Middle frontal gyrus (tissue), 1 donor: ENCODE measurements around the gene CLIC2.

Source experiments
- DNase-seq: peaks from one replicate; pipeline ENCODE4 v3.0.0-alpha.2; 2015; ENCODE audit warnings: low spot score; ENCODE audit errors: extremely low spot score

CLIC2 gene

DNA sequence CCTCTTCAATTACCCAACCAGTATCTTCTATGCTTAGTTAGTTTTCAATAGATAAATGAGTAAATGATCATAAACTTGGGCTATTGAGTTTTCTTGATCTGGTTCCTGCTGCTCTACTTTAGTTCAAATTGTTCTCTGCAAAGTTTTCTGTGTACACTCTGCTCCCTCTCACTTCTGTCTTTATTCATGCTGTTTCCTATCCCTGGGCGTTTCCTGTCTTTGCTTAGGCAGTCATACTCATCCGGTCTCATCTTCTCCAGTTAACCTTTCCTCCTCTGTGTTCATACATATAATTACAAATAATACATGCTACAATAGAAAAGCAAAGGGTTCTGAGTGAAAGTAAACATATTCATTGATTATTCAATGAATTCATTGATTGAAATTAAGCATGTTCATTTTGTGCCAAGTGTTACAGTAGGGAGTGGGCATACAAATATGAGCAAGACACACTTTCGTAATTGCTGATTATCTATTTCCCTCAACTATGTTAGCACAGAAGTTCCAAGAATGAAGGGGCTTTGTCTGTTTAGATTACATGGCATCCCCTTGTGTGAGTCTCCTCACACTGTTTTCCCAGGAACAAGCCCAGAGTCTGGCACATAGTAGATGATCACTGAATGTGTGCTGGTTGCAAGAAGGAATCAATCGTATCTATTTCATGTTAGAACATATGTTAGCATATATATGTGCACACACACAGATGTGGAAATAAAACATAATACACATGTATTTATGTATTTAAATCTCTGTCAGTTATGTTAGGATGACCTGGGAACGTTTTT lies 71.3 kb downstream of the CLIC2 start:
- DNase-seq: no peak

DNA sequence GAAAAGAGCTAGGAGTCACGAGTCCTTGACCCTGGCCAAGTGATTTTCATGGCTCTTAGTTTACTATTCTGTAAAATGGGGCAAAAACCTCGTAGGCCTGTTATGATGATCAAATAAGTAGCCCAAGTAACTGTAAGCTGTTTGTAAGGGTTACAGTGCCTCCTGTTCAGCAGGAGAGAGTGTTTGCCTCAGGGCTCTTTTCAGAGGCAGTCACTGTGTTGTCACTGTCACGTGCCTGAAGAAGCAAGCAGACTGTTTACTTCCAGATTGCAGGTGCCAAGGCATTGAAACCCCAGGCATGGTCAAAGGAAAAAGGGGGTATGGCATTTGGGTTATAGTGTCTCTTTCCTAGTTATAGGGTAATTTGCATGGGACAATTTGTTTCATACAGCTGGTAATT lies 74.7 kb downstream of the CLIC2 start:
- no peak for DNase-seq

DNA sequence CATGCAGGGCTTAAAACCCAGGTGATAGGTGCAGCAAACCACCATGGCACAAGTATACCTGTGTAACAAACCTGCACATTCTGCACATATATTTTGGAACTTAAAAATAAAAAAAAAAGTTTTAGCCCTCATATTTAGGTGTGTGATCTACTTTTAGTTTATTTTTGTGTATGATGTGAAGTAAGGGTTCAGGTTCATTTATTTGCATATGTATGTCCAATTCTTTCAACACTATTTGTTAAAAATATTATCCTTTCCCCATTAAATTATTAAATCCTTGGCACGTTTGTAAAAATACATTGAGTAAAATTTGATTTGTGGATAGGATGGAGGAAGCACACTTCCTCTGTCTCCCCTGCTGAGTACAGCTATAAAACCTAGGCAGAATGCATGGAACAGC lies 83.0 kb downstream of the CLIC2 start:
- DNase-seq: no peak

DNA sequence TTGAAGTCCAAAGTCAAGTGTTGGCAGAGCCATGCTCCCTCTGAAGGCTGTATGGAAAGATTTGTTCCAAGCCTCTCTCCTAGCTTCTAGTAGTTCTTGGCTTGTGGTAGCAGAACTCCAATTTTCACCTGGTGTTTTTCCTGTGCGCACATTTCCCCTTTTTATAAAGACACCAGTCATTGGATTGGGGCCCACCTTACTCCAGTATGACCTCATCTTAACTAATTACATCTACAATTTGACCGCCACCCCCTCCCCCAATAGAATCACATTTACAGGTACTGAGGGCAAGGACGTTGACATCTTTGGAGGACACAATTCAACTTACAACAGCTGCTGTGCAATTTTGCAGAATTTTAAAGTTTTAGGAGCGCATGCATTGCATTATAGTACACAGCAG lies 86.9 kb downstream of the CLIC2 start:
- DNase-seq: no peak

DNA sequence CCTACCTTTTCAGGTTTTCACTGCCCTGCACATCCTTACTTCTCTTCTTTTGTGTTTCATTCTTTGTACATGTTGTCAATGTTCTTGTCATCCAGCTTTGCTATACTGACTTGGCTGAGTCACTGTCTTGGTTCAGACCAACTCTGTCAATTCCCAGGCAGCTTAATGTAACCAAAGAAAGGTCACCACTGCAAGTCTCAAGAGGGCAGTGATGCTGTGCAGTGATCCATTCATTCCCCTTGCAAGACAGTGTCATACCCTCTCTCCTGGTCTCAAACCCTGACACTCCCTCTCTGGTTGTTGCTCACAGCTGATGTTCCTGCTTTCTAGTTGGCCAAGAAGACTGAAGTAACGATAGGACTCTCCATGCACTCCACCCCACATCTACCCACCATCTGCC lies 87.7 kb downstream of the CLIC2 start:
- DNase-seq: no peak

DNA sequence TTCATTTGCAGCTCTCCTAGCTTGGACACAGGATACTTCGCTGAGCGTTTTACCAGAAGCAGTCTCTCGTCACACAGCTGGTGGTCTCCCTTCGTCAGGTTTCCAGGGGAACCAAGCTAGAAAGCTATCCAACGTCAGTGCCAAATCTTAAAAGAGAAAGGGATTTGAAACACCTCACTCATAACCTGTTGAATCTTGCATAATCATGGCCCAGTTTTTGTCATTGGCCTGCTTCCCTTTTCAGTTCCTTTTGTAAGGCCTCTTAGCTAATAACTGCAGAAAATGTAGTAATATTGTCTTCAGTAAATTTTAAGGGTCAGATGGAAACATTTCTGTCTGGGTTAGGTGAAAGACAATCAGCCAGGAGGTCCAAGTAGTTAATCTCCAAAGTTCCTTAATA lies 92.1 kb downstream of the CLIC2 start:
- no peak for DNase-seq

DNA sequence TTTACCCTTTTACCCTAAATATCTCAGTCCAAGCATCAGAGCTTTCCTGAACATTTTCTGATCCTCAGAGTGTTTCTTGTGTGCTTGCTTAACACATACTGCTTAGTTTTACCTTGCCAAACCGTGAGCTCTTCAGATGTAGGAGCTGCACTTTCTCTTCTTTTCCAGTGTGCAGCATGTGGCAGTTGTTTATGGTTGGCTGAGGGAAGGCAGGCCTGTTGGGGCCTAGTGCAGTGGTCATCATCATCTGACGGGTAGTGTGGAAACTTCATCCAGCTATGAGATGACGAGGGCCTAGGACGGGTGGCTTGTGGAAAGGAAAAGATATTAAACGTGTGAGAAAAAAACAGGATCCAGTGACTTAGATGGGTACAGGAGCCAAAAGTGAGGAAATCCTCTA lies 96.7 kb downstream of the CLIC2 start:
- no peak for DNase-seq

DNA sequence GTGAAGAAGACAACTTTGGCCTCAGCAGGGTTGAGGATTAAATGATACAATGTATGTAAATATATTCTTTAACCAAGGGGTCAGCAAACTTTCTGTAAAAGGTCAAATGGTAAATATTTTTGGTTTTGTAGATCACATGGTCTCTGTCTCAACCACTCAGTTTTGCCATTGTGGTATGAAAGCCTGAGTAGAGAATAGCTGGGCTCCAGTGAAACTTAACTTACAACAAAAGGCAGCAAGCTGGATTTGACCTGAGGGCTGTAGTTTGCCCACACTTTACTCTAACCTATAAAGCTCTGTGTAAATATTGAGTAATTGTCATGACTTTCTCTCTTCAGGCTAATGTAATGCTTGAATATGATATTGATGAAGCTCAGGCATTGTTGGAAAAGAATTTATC lies 98.5 kb downstream of the CLIC2 start:
- DNase-seq: no peak

DNA sequence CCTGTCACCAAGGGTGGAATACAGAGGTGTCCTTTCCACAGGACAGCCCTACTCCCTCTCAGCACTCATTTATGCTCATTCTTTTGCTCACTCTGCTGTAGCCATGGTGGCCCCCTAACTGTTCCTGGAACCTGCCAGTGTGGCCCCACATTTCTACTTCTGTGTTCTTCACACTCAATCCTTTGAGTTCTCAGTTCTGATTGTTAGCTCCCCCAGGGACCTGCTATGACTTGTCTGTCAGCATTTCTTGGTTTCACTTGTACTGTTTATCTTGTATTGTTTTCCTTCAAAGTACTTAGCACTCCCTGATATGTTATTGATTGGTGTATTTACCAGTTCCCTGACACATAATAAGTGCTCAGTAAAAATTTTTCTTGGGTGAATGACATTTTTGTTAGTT lies 103.3 kb downstream of the CLIC2 start:
- DNase-seq: no peak
